Fibroblast of pulmonary artery (primary cell): Measurements from ENCODE around the gene ALAD.

Source experiments
- DNase-seq: peaks from one replicate; pipeline ENCODE4 v3.0.0-alpha.2; 2010; ENCODE audit warnings: low read depth
- H3K4me3 ChIP-seq: replicated peaks from 2 replicates; pipeline ENCODE4 v1.5.1; 2011; ENCODE audit warnings: low read depth, mild to moderate bottlenecking, control low read depth, low read length, moderate library complexity
- TF ChIP-seq, protein P1 (sequence below): IDR thresholded peaks from 2 replicates; pipeline ENCODE4 v1.5.1; 2011; ENCODE audit warnings: mild to moderate bottlenecking, control low read depth, low read length, inconsistent platforms; ENCODE audit errors: missing control alignments

Gene ALAD

DNA sequence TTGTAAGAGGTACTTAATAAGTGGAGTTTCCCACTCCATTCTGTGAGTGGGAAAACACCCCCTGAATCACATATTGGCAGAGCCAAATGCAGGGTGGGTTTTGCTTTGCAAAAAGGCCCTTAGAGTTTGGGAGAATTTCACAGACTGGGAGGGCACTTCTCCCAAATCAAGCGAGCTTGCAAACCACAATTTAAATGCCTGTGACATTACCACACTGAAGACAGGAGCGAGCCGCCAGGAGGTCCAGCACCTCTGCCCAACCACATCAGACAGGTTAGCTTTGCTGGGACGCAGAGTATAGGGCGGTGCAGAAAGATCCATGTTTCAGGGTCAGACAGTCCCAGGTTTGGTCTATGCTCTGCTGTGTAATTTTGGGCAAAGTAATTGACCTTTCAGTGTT, 2.3 kb downstream of the ALAD start:
- DNase-seq, result peak; percentile 8
- TF ChIP-seq, protein P1, sequence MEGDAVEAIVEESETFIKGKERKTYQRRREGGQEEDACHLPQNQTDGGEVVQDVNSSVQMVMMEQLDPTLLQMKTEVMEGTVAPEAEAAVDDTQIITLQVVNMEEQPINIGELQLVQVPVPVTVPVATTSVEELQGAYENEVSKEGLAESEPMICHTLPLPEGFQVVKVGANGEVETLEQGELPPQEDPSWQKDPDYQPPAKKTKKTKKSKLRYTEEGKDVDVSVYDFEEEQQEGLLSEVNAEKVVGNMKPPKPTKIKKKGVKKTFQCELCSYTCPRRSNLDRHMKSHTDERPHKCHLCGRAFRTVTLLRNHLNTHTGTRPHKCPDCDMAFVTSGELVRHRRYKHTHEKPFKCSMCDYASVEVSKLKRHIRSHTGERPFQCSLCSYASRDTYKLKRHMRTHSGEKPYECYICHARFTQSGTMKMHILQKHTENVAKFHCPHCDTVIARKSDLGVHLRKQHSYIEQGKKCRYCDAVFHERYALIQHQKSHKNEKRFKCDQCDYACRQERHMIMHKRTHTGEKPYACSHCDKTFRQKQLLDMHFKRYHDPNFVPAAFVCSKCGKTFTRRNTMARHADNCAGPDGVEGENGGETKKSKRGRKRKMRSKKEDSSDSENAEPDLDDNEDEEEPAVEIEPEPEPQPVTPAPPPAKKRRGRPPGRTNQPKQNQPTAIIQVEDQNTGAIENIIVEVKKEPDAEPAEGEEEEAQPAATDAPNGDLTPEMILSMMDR, result no peak
- H3K4me3 ChIP-seq, result no peak overlapping the region

DNA sequence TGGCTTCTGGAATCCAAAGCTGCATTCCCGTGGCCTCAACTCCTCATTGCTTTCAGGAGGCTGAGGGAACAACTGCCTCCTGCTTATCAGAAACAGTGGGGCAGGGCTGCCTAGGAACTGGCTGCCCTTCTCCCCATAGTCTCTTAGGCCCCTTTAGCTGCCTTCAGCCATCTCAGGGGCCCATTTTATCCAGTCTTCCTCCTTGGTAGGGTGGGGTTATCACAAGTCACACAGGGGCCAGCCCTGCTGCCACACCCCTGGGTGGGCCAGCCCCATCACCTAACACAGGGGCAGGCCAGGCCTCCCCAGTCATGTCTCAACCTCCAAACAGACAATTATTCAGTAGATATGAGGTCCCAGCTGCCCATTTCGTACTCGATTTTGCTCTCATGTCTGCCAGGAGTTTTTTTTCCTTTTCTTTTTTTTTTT, 3.9 kb downstream of the ALAD start:
- TF ChIP-seq, protein P1, result no peak
- no peak overlapping the region for H3K4me3 ChIP-seq
- no peak for DNase-seq

DNA sequence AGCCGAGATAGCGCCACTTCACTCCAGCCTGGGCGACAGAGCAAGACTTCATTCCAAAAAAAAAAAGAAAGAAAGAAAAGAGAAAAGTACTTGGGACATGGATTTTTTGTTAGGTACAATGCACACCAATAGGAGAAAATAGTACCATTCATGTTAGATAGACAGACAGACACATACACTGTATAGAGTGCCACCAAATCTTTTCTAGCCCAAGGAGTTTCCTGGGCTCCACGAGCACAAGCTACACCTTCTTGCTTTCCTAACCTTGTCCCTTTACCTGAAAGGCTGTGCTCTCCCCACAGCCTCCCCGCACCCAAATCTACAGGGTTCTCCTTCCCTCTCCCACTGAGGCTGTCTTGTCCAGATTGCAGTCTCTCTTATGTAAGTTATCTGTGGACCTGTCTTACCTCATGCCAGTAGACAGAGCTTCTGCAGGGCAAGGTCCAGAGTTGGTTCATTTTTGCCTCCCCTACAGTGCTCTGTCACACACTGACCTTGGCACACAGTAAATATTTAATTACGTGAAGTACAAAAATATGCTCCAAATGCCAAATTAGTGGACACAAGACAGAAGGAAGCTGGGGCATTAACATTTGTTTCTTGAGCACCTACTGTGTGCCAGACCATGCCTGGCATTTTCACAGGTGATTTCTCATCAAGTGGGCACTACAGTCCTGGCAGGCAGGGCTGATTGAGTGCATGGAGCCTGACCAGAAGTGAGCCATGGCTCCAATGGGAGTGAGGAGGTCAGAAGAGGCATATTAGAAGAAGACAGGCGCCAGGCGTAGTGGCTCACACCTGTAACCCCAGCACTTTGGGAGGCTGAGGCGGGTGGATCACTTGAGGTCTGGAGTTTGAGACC, 5.9 kb downstream of the ALAD start:
- no peak for DNase-seq
- TF ChIP-seq, protein P1, result no peak

DNA sequence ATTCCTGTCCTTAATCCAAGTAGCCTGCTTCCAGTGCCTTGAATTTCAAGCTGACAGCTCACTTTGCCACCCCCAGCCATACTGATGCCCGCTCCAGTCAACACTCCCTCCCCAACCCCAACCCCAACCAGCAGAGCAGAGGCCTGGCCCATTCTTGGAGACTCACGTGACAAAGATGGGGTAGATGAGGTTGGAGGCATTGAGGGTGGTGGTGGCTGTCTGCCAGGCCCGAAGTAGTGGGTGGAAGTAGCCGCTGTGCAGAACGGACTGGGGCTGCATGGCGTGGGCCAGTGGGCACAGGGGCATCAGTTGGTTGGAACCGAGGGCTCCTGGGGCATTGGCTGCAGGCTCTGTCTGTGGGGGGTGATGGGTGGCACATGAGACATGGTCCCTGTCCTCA, 7.8 kb downstream of the ALAD start:
- TF ChIP-seq, protein P1, result no peak
- DNase-seq, result no peak
- no peak overlapping the region for H3K4me3 ChIP-seq

More for the DNA sequence above, 5.9 kb downstream of the ALAD start:
- no peak overlapping the region for H3K4me3 ChIP-seq

DNA sequence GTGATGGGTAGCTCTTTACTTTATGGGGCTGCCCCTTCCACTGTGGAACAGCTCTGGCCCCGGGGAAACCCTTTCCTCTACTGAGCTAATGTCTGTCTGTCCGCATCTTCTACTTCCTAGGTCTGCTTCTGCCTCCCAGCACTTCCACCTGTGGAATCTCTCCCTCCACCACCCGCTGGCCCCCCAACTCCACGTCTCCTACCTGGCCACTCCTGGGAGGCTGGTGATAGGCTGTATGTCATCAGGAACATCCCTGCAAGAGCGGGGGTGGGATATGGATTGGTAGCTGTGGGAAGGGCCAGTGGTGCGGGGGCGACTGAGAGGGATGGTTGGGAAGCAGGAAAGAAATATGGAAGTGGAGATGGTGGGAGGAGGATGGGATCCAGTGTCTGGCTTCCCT, 9.2 kb downstream of the ALAD start:
- no peak for DNase-seq
- H3K4me3 ChIP-seq, result no peak overlapping the region
- TF ChIP-seq, protein P1, result no peak

DNA sequence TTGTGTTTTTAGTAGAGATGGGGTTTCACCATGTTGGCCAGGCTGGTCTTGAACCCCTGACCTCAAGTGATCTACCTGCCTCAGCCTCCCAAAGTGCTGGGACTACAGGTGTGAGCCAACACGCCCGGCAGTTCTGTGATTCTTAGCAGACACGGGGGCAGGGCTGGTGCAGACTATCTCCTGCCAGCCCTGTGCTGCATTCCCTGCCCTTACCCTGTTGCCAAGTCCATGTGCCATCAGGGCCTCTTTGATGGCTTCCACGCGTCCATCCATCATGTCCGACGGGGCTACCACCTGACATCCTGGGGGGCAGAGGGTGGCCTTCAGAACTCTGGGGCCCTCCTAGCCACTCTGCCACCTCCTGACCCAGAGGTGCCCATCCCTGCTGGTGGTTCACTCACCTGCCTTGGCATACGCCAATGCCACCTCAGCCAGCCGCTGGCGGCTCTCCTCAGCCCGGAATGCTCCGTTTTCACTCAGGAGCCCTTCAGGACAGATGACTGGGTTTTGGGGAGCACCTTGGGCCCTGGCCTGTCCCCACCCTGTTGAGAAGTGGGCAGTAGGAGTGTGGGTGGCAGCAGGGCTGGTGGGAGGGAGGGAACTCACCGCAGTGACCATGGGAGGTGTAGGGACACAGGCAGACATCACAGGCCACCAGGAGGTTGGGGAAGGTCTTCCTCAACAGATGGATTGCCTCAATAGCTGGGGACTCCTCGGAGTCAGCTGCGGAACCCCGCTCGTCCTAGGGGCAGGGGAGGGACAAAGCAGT, 10.7 kb downstream of the ALAD start:
- no peak overlapping the region for H3K4me3 ChIP-seq
- DNase-seq, result no peak
- TF ChIP-seq, protein P1, result no peak
